ENCODE results near the gene SYNDIG1. TPM values are rescaled to one million over a fixed set of nuclear protein-coding genes. Genes with fewer than 3 reads are reported as not detected.

SYNDIG1 gene
- total RNA-seq, 4 donors from 2014 or later: 0.45 TPM; not detected in 3

DNA sequence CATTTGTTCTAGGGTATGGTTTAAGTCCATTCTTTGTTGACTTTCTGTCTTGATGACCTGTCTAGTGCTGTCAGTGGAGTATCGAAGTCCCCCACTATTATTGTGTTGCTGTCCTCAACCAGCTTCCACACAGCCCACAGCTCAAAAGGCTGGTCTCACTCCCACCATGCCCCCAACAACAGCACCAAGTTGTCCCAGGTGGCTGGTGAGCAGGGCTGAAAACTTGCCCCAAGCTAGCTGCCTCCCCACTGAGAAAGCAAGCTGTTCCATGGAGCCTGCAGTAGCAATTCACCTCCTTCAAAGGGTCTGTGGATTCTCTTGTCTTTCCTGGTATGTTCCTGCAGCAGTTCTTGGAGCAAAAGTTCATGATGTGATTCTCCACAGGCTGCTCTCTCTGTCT lies 221.0 kb downstream of the SYNDIG1 start:
- DNase-seq (ENCODE audit: low spot score in 2 of 2): peak in 1 of 2 donors; percentile 25
- no peak for TF ChIP-seq POLR2A (IDR thresholded peaks at IDR 0.05)
- TF ChIP-seq, protein P1, sequence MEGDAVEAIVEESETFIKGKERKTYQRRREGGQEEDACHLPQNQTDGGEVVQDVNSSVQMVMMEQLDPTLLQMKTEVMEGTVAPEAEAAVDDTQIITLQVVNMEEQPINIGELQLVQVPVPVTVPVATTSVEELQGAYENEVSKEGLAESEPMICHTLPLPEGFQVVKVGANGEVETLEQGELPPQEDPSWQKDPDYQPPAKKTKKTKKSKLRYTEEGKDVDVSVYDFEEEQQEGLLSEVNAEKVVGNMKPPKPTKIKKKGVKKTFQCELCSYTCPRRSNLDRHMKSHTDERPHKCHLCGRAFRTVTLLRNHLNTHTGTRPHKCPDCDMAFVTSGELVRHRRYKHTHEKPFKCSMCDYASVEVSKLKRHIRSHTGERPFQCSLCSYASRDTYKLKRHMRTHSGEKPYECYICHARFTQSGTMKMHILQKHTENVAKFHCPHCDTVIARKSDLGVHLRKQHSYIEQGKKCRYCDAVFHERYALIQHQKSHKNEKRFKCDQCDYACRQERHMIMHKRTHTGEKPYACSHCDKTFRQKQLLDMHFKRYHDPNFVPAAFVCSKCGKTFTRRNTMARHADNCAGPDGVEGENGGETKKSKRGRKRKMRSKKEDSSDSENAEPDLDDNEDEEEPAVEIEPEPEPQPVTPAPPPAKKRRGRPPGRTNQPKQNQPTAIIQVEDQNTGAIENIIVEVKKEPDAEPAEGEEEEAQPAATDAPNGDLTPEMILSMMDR (IDR thresholded peaks at IDR 0.05): no peak
- 46 to 95% methylated on average over 1 of the region's 1 CpG for WGBS, 2 donors
- H3K4me3 ChIP-seq (ENCODE audit: low read depth, poor library complexity, severe bottlenecking): no peak overlapping the region
- intact Hi-C loops (cut with DNase I; ENCODE audit: low total_unique reads): no loop called here

DNA sequence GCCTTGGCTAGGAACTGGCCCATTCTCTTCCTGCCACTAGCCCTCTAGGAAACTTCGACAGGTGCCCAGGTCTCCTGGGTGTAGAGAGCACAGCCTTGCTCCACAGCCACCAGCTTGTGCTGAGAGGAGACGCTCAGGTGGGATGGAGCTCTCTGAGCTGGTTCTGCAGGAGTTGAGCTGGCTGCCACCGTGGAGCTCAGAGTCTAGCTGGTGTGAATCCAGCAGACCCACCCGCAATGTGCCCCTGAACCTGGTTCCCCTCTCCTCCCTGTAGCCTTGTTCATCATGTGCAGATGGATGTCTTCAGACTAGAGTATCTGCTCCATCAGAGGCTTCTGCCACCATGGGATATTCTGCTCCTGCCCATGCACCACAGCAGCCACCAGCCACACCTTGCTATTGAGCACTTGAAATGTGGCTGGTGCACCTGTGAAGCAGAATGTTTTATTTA lies 222.5 kb downstream of the SYNDIG1 start:
- WGBS, 2 donors: 79 to 82% methylated on average over 4 of the region's 4 CpGs
- peak in 1 of 2 donors; percentile 40 for DNase-seq (ENCODE audit: low spot score in 2 of 2)
- H3K4me3 ChIP-seq (ENCODE audit: low read depth, poor library complexity, severe bottlenecking): no peak overlapping the region
- intact Hi-C loops (cut with DNase I; ENCODE audit: low total_unique reads): no loop called here
- TF ChIP-seq POLR2A (IDR thresholded peaks at IDR 0.05): no peak
- TF ChIP-seq, protein P1 (IDR thresholded peaks at IDR 0.05): no peak

DNA sequence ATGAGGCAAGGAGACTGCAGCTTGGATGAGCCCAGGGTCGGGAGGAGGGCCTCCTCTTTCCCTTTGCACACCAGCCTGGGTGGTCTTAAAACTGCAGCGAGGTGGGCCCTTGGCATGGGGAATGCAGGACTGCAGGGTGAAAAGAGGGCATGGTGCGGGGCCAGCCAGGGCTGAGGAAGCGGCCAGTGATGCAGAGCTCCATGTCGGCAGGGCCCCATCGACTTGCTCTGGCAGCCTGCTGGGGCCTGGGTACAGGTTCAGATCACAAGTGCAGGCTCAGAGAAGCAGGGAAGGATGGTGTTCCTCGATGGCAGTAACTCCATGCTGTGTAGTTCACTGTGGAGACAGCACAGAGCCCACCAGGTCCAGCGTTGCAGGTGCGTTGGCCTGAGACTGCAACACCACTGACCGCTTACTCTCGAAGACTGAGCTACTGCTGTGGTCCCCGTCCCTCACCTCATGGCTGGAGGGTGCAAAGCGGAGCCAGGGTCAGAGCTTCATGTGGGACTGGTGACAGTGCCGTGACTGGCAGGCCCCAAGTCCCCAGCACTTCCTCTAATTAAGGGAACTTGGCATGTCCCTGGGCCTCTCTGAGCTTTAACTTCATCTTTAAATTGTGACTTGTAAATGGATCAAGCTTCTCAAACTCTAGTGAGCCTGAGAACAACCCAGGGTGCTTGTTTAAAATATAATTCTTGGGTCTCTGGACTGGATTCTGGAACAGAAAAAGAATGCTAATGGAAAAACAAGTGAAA lies 223.2 kb downstream of the SYNDIG1 start:
- H3K4me3 ChIP-seq (ENCODE audit: low read depth, poor library complexity, severe bottlenecking): no peak overlapping the region
- DNase-seq (ENCODE audit: low spot score in 2 of 2): peak in 1 of 2 donors; percentile 36
- TF ChIP-seq, protein P1 (IDR thresholded peaks at IDR 0.05): no peak
- WGBS, 2 donors: 85 to 91% methylated on average over 10 to 14 of the region's 14 CpGs
- intact Hi-C loops (cut with DNase I; ENCODE audit: low total_unique reads): no loop called here

DNA sequence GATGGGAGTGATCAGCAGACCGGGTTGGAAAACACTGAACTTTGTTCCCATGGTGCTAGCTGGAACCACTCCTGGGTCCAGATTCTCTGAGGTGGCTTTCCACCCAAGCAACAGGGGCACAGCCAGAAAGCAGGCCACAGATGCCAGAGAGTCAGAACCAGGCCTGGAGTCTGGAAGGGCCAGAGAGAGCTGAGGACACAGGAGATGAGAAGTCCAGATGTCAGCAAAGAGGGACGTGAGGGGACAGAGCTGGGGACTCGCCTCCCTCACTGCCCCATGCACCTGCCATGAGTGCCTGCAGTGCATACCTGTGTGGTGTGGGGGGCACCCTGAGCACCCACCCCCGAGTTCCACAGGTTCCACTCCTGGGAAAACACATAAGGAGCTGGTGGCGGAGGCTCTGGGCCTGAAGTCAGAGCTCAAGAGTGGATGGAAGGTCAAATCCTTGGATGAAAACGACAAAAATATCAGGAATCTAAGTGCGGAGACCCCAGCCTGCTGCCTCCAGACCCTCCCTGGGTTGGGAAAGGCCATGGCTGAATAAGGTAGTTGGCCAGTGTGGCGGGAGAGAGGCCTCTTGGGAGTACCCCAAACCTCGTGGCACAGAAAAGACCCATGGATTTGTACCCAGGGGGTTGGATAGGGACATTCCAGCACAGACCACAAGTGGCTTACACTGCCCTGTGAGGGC lies 224.2 kb downstream of the SYNDIG1 start:
- intact Hi-C loops (cut with DNase I; ENCODE audit: low total_unique reads): no loop called here

DNA sequence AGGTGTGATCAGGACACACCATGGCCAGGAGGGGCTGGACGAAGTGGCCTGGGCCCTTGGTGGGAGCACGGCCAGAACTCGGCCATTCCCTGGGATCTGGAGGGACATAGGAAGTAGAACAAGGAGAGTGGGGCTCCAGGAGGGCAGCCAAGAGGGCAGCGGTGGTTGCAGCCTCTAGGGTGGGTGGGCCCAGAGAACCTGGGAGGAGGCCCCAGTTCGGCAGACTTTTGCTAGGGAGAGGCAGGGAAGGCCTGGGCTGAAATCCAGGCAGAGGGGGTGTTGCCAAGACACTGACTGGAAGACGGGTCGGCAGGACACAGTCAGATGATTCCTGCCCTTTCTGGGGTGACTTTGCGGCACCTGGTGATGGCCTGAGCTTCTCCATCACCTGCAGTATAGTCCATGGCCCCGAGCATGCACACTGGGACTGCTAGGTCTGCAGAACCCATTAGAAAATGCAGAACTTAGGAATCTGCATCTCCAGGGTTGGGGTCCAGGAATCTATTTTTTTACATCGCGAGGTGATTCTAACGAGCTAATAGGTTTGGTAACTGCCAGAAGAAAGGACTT lies 224.8 kb downstream of the SYNDIG1 start:
- no peak overlapping the region for H3K4me3 ChIP-seq (ENCODE audit: low read depth, poor library complexity, severe bottlenecking)
- peak in 1 of 2 donors; percentile 73 for DNase-seq (ENCODE audit: low spot score in 2 of 2)
- intact Hi-C loops (cut with DNase I; ENCODE audit: low total_unique reads): no loop called here
- no peak for TF ChIP-seq POLR2A (IDR thresholded peaks at IDR 0.05)
- TF ChIP-seq, protein P1 (IDR thresholded peaks at IDR 0.05): no peak
- WGBS, 2 donors: 56 to 61% methylated on average over 12 of the region's 12 CpGs

More for the DNA sequence above, 224.2 kb downstream of the SYNDIG1 start:
- WGBS, 2 donors: 82 to 84% methylated on average over 9 of the region's 9 CpGs
- no peak for TF ChIP-seq POLR2A (IDR thresholded peaks at IDR 0.05)
- TF ChIP-seq, protein P1 (IDR thresholded peaks at IDR 0.05): no peak
- no peak overlapping the region for H3K4me3 ChIP-seq (ENCODE audit: low read depth, poor library complexity, severe bottlenecking)
- peak in 1 of 2 donors; percentile 72 for DNase-seq (ENCODE audit: low spot score in 2 of 2)

Data from lower leg skin (tissue), 4 donors.